Subcutaneous adipose tissue (tissue), 4 donors: ENCODE data around the gene HAVCR2. TPM values are rescaled to one million over a fixed set of nuclear protein-coding genes. Genes with fewer than 3 reads are reported as not detected.

ENCODE experiments used
- total RNA-seq, 4 donors: library from RNA; depleted of rRNA; stranded (reverse); fragments of >200 nt; gene quantifications; one replicate each; pipeline ENCODE4 v1.1.0, GENCODE V29; 2016
- TF ChIP-seq, protein P1 (sequence below): fragments of 450-650 bp; IDR thresholded peaks from one replicate; pipeline ENCODE4 v1.5.1; 2016; ENCODE audit warnings: low read depth, mild to moderate bottlenecking, control low read depth, antibody characterized with exemption, moderate library complexity

HAVCR2 gene
- total RNA-seq, 4 donors from 2014 or later: 14.5 to 122 (median 23.9) TPM

DNA sequence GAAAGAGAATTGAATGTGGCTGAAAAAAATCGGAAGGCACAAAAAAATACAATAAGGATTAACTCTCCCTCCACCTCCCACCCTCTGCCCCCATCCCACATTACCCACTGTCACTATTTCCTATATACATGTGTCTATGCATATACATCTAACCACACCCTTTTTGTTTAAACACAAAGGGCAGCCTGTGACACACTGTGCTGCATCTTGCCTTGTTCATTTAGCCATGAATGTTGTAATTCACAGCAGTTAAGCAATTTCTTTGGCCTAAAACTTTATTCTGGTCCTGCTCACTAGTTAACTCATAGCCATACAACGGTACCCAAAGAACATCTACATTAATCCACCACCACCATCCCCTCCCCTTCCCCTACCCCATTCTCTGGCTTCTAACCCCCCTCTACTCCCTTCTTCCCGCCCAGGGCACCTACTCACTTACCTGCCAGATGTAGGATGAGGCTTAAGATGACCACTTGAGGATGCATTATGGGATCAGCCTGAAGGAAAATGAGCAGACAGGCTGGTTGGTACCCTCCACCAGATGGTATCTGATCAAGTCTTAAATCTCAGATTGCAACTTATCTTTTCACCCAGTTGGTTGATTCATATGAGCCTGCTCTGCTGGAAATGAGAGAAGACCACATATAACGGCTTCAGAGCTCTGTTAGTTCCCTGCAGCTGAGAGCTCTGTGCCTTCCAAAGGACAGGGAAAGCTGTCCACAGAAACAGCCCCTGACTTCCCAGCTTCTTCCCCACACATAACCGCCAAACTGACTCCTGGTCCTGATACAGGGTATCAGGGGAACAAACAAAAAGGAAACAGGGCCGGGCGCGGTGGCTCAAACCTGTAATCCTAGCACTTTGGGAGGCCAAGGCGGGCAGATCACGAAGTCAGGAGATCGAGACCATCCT lies 51.1 kb downstream of the HAVCR2 start:
- TF ChIP-seq, protein P1, sequence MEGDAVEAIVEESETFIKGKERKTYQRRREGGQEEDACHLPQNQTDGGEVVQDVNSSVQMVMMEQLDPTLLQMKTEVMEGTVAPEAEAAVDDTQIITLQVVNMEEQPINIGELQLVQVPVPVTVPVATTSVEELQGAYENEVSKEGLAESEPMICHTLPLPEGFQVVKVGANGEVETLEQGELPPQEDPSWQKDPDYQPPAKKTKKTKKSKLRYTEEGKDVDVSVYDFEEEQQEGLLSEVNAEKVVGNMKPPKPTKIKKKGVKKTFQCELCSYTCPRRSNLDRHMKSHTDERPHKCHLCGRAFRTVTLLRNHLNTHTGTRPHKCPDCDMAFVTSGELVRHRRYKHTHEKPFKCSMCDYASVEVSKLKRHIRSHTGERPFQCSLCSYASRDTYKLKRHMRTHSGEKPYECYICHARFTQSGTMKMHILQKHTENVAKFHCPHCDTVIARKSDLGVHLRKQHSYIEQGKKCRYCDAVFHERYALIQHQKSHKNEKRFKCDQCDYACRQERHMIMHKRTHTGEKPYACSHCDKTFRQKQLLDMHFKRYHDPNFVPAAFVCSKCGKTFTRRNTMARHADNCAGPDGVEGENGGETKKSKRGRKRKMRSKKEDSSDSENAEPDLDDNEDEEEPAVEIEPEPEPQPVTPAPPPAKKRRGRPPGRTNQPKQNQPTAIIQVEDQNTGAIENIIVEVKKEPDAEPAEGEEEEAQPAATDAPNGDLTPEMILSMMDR: no peak

DNA sequence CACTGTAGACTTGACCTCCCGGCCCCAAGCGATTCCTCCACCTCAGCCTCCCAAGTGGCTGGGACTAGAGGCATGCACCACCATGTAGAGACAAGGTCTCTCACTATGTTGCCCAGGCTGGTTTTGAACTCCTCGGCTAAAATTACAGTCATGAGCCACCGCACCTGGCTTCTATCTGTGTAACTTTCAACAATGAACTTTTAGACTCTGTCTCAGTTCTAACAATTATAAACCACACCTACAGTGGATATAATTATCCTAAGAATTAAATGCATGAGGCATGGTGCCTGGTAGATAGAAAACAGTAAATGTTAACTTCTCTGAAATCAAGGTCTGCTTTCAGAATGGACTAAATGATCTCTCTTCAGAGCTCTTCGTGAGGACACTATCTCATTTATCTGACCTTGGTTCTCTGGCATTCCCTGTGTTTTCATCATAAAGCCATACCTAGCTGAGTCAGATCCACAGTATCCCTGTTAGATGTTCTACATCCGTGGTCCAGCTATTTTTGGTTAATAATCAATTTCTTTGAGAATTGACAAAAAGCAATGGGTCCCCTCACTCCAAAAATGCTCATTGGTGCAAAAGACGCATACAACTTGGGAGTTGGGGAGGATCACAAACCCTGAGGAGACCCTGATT lies 57.1 kb downstream of the HAVCR2 start:
- TF ChIP-seq, protein P1: no peak

DNA sequence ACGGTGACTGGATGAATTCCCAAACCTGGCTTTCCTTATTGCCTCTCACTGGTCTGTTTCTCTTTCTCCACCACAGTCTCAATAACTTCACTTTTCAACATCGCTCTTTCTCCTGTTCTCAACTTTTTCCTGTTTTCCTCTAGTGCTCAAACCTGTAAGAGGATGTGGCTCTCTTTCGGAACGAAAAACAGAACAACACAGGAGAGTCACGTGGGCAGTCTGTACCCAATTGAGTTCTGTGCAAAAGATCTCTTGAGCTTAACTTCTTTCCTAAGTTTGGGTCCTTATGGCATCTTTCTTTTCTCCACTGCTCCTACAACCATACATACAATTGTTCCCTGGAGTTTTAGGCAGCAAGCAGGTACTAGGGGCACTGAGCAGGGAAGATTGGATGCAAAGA lies 58.8 kb downstream of the HAVCR2 start:
- TF ChIP-seq, protein P1: no peak

DNA sequence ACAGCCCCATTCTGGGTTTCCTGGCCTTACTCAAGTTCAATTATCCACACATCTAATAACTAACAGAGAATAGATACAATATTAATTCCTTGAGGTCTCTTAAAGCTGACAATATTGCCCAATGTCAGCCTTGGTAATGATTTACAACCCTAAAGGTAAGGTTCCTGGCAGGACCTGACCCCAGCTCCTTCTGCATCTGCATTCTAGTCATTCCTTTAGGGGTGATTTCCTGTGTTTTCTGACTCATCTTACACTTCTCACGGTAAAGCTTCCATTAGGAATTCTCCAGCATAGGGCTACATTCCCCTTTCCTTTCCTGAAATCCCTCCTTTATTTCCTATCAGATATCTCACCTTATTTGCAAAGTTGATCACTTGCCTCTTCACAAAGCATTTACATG lies 59.2 kb downstream of the HAVCR2 start:
- TF ChIP-seq, protein P1: no peak

DNA sequence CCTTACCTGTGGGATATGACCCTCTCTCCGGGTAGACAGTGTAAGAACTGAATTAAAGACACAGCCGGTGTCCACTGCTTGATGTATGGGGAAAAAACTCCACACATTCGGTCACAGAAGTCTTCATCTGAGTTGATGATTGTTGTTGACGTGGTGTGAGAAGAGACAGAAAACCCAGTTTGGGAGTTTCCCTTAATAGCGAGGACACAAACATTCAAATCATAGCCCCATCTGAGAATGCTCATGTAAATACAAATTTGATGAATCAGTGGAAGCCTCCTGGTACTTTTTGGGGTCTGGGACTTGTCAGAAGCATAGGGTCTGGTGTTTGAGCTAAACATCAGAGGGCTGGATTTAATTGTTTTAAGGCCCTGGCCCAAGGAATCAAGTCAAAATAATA lies 60.9 kb downstream of the HAVCR2 start:
- TF ChIP-seq, protein P1: no peak

DNA sequence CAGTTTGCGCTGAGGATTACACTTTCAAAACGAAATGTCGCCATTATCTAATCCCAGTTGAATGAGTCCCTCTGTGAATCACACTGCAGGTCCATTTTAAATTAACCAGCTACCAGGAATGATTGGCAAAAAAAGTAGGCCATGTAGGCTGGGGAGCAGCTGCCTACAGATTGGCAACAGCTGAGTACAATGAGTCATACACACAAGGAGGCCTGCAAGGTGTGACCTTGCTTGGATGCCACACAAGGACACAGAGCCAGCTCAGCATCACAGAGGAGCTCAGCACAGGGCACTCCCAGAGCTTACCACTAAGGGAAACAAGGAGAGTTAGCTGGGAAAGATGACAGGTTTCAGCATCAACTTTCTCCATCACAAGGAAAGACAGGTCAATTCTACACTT lies 62.8 kb downstream of the HAVCR2 start:
- TF ChIP-seq, protein P1: no peak

DNA sequence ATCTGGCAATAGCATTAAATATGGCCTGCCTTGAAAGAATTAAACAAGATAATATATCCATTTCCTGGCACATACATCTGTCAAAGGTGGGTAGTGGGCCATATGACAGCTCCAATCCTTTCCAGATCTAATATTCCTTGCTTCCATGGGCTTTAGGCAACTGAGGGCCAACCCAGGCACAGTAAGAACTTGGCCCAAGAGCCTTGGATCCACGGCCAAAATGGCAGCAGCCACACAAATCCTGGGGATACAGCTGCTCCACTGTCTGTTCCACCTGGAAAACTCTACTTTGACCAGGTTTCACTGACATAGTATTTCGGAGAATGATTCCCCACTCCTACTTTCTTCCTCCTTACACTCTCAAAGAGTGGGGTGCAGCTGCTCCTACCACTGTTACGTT lies 63.2 kb downstream of the HAVCR2 start:
- TF ChIP-seq, protein P1: no peak
